ENCODE data around the gene SLC4A2. TPM values are rescaled to one million over a fixed set of nuclear protein-coding genes. Genes with fewer than 3 reads are reported as not detected.

SLC4A2 gene
- total and polyA plus RNA-seq, 12 donors: 31.5 to 258 (median 151) TPM

- Histone ChIP-seq H3K27me3 (no peaks in the 10 kb centered on the region), H3K4me1 (replicated peaks in 1 of 2) (peaks cover 0 to 7% of the 10 kb centered on the region in 2 donors), H3K36me3 (replicated peaks in 1 of 2) (peaks cover 0 to 52% of the 10 kb centered on the region in 2 donors), H3K27ac (no peak overlapping the region), H3K4me3 (no peak overlapping the region), H3K9me3 (replicated peaks in 1 of 3) (no peaks in the 10 kb centered on the region)
- intact Hi-C loops (cut with DNase I): no loop called here
- no peak for DNase-seq
- 94 to 95% (median 95%) methylated on average over 23 to 38 of the region's 38 CpGs for WGBS, 4 donors
- TF ChIP-seq POLR2A (IDR thresholded peaks at IDR 0.05): no peak
- TF ChIP-seq, protein P1, sequence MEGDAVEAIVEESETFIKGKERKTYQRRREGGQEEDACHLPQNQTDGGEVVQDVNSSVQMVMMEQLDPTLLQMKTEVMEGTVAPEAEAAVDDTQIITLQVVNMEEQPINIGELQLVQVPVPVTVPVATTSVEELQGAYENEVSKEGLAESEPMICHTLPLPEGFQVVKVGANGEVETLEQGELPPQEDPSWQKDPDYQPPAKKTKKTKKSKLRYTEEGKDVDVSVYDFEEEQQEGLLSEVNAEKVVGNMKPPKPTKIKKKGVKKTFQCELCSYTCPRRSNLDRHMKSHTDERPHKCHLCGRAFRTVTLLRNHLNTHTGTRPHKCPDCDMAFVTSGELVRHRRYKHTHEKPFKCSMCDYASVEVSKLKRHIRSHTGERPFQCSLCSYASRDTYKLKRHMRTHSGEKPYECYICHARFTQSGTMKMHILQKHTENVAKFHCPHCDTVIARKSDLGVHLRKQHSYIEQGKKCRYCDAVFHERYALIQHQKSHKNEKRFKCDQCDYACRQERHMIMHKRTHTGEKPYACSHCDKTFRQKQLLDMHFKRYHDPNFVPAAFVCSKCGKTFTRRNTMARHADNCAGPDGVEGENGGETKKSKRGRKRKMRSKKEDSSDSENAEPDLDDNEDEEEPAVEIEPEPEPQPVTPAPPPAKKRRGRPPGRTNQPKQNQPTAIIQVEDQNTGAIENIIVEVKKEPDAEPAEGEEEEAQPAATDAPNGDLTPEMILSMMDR (IDR thresholded peaks at IDR 0.05): no peak
These were observed 59.0 kb downstream of the SLC4A2 start for GRCh38 chr7:151118108-151119054.

GRCh38 chr7:151119055-151119415 lies 59.6 kb downstream of the SLC4A2 start:
- Histone ChIP-seq H3K36me3 (replicated peaks in 1 of 2) (peaks cover 0 to 57% of the 10 kb centered on the region in 2 donors), H3K4me3 (no peak overlapping the region), H3K27me3 (no peaks in the 10 kb centered on the region), H3K27ac (no peak overlapping the region), H3K9me3 (replicated peaks in 1 of 3) (no peaks in the 10 kb centered on the region), H3K4me1 (replicated peaks in 1 of 2) (peaks cover 0 to 4% of the 10 kb centered on the region in 2 donors)
- DNase-seq: no peak
- no peak for TF ChIP-seq POLR2A (IDR thresholded peaks at IDR 0.05)
- TF ChIP-seq, protein P1 (IDR thresholded peaks at IDR 0.05): no peak
- WGBS, 4 donors: 89 to 95% (median 94%) methylated on average over 6 to 13 of the region's 13 CpGs
- intact Hi-C loops (cut with DNase I): no loop called here

DNA sequence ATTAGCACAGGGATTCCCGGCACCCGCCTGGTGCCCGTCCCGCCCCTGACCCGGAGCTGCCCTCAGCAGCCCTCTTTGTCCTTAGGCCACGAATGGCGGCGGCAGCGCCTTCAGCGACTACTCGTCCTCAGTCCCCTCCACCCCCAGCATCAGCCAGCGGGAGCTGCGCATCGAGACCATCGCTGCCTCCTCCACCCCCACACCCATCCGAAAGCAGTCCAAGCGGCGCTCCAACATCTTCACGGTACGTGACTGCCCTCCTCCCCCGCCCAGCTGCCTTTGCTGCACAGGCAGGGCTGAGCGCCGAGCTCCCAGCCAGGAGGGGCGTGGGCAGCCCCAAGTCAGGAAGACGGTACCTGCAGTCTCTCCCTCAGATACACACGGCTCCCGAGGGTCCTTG lies 60.5 kb downstream of the SLC4A2 start:
- 91 to 97% (median 93%) methylated on average over 18 to 27 of the region's 27 CpGs for WGBS, 4 donors
- peaks cover 0 to 64% of the 10 kb centered on the region in 2 donors for H3K36me3 ChIP-seq (replicated peaks in 1 of 2)
- intact Hi-C loops (cut with DNase I): loop anchor here (5.0 to 10.0 kb wide), 2 partner anchors 52 to 185 kb away; no protein-coding TSS in a partner anchor
- TF ChIP-seq, protein P1 (IDR thresholded peaks at IDR 0.05): no peak
- no peak for TF ChIP-seq POLR2A (IDR thresholded peaks at IDR 0.05)
- peaks cover 0 to under 1% of the 10 kb centered on the region in 2 donors for H3K4me1 ChIP-seq (replicated peaks in 1 of 2)
- H3K9me3 ChIP-seq (replicated peaks in 1 of 3): no peaks in the 10 kb centered on the region
- no peak for DNase-seq
- H3K27me3 ChIP-seq: no peaks in the 10 kb centered on the region
- no peak overlapping the region for H3K27ac ChIP-seq
- no peak overlapping the region for H3K4me3 ChIP-seq

DNA sequence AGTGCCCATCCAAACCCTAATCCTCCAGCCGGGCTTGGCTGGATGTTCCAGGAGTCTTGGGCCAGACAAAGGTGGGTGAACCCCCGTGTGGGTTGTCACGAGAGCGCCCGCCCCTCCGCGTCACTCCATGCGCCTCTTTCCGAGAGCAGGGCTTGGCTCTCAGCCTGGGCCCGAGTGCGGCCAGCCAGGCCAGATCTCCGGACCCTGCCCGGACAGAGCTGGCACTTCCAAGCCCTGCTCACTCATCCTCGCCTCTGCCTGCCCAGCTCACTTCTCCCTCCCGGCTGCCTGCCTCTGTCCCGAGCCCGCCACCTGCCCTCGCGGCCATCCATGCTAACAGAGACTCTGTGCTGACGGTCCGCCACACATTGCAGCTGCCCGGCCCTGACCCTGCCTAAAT lies 61.5 kb downstream of the SLC4A2 start:
- Histone ChIP-seq H3K4me3 (no peak overlapping the region), H3K27ac (no peak overlapping the region), H3K36me3 (replicated peaks in 1 of 2) (peaks cover 0 to 68% of the 10 kb centered on the region in 2 donors), H3K4me1 (replicated peaks in 1 of 2) (peaks cover 0 to 7% of the 10 kb centered on the region in 2 donors), H3K27me3 (no peaks in the 10 kb centered on the region), H3K9me3 (replicated peaks in 1 of 3) (no peaks in the 10 kb centered on the region)
- intact Hi-C loops (cut with DNase I): loop anchor here (5.0 to 10.0 kb wide), 2 partner anchors 51 to 184 kb away; no protein-coding TSS in a partner anchor
- no peak for TF ChIP-seq POLR2A (IDR thresholded peaks at IDR 0.05)
- TF ChIP-seq, protein P1 (IDR thresholded peaks at IDR 0.05): no peak
- 94 to 96% (median 95%) methylated on average over 18 to 22 of the region's 22 CpGs for whole genome bisulfite sequencing, 4 donors
- DNase-seq: no peak
